Measurements from ENCODE around the gene NSMCE3.

DNA sequence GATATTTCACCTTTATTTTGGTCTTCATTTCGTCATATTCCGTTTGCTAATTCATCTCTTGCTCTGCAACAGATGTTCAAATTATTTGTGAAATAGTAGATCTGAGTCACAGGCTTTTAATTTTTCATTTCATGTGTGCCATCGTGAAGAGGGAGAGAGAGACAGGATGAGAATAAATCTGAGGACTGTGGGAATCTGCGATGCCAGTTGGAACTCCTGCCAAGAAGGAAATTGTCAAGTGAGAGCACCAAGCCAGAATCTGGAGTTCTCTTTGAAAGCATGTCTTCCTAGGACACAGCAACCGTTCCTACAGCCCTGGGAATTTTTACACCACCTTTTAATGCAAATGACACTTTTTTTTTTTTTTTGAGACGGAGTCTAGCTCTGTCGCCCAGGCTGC, 48.8 kb downstream of the NSMCE3 start:
- TF ChIP-seq, protein P1, sequence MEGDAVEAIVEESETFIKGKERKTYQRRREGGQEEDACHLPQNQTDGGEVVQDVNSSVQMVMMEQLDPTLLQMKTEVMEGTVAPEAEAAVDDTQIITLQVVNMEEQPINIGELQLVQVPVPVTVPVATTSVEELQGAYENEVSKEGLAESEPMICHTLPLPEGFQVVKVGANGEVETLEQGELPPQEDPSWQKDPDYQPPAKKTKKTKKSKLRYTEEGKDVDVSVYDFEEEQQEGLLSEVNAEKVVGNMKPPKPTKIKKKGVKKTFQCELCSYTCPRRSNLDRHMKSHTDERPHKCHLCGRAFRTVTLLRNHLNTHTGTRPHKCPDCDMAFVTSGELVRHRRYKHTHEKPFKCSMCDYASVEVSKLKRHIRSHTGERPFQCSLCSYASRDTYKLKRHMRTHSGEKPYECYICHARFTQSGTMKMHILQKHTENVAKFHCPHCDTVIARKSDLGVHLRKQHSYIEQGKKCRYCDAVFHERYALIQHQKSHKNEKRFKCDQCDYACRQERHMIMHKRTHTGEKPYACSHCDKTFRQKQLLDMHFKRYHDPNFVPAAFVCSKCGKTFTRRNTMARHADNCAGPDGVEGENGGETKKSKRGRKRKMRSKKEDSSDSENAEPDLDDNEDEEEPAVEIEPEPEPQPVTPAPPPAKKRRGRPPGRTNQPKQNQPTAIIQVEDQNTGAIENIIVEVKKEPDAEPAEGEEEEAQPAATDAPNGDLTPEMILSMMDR (IDR thresholded peaks at IDR 0.05), result no peak
- TF ChIP-seq POLR2A (IDR thresholded peaks at IDR 0.05), result no peak

Measured in adrenal gland (tissue), 5 donors.